Endothelial cell of umbilical vein (primary cell): ENCODE data around the gene ASAP2.

Experiments
- CTCF ChIP-seq, 2 donors: IDR thresholded peaks; 1 replicate in 1 of 2; 2 replicates in 1 of 2; pipeline ENCODE4 v1.5.1; 2011; ENCODE audit warnings: low read length in 2 of 2, mild to moderate bottlenecking in 2 of 2, moderate library complexity in 2 of 2, control low read depth in 1 of 2, inconsistent platforms in 1 of 2, low read depth in 1 of 2; ENCODE audit not compliant: insufficient read depth in 1 of 2; ENCODE audit errors: extremely low read depth in 1 of 2
- FOS ChIP-seq: IDR thresholded peaks from 2 replicates; pipeline ENCODE4 v1.6.1; 2011; ENCODE audit warnings: mild to moderate bottlenecking, low read length, moderate library complexity, borderline replicate concordance; ENCODE audit not compliant: insufficient read depth

DNA sequence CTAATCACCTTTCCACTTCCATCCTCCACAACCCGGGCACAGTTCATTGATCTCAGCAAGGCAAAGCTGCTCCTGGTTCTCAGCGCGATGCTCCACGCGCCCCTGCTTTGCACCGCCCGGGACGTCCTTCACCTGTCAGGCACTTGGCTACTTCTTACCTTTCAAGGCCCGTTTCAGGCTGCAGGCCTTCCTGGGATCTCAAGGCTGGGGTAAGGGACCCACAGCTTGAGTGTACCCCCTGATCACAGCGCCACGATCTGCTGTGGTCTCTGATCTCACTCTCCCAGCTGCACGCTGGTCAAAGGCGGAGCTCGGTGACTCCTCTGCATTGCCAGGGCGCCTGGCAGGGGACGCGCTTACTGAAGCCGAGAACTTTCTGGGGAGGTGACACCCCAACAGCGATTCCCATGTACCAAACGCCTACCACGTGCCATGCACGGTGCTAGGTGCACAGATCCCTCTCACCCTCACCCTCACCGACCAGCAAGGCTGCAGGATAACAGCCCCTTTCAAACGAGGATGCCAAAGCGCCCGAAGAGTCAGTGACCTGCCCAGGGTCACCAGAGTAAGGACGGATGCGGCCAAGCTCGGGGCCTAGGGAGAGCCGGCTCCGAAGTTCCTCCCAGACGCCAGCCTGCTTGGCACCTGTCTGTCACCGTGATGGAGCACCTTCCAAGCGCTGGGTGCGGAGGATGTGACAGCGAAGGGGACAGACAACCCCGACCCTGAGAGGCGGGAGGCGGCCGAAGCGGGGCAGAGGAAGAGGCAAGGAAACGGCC is 215.9 kb downstream of the ASAP2 start:
- no peak for TF ChIP-seq FOS
- no peak for TF ChIP-seq CTCF (IDR thresholded peaks at IDR 0.05; ENCODE audit: extremely low read depth in 1 of 2, insufficient read depth in 1 of 2, low read depth in 1 of 2, low read length in 2 of 2)
